Liver (tissue), 3 donors: Measurements from ENCODE around the gene ANKRD35.

Experiments used
- EGR1 ChIP-seq, 2 donors: IDR thresholded peaks; 2 replicates each; pipeline ENCODE4 v1.6.1; 2016 to 2018; ENCODE audit warnings: antibody characterized with exemption in 2 of 2, low read depth in 2 of 2
- GABPA ChIP-seq, 2 donors: IDR thresholded peaks in 1 of 2; conservative IDR thresholded peaks in 1 of 2; 2 replicates each; pipeline ENCODE4 v1.6.1; 2016; ENCODE audit warnings: antibody characterized with exemption in 2 of 2, mild to moderate bottlenecking in 1 of 2, moderate library complexity in 1 of 2
- YY1 ChIP-seq: IDR thresholded peaks from 2 replicates; pipeline ENCODE4 v1.6.1; 2016; ENCODE audit warnings: antibody characterized with exemption, mild to moderate bottlenecking
- TF ChIP-seq, protein P1 (sequence below): IDR thresholded peaks from 2 replicates; pipeline ENCODE4 v1.6.1; 2016; ENCODE audit warnings: antibody characterized with exemption
- TF ChIP-seq, protein P2 (sequence below): fragments of 150-350 bp; IDR thresholded peaks from 2 replicates; pipeline ENCODE4 v1.5.1; 2017; ENCODE audit warnings: improper control_type of control experiment, low read depth, low read length; ENCODE audit not compliant: missing input control
- TF ChIP-seq, protein P3 (sequence below): IDR thresholded peaks from 2 replicates; pipeline ENCODE4 v1.6.1; 2016; ENCODE audit warnings: antibody characterized with exemption
- TF ChIP-seq, protein P4 (sequence below): IDR thresholded peaks from 2 replicates; pipeline ENCODE4 v1.6.1; 2016; ENCODE audit warnings: antibody characterized with exemption
- donor health status: healthy.
- donor health status: healthy.

DNA sequence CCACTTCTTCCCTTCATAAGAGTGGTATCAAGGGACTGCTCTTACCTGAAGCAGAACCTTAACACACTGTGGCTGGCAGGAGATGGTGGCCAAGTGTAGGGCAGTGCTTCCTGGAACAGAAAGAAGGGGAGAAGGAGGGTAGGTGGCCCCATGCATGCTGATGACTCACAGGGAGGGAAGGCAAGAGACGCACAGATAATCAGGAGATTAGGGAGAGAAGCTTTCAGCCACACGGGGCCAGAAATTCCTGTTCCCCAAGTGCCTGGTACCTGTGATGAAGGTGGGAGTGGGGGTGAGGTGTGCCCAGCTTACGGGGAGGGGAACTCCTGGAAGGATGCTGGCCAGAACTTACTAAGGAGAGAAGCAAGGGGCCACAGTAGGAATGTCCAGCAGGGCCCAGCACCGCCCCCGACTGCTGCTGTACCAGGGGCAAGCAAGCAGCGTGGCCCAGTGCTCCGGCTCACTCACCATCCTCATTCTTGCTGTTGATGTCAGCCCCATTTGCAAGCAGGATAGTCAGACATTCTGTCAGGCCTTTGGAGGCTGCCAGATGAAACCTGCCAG is 7.7 kb downstream of the ANKRD35 start:
- TF ChIP-seq, protein P1, sequence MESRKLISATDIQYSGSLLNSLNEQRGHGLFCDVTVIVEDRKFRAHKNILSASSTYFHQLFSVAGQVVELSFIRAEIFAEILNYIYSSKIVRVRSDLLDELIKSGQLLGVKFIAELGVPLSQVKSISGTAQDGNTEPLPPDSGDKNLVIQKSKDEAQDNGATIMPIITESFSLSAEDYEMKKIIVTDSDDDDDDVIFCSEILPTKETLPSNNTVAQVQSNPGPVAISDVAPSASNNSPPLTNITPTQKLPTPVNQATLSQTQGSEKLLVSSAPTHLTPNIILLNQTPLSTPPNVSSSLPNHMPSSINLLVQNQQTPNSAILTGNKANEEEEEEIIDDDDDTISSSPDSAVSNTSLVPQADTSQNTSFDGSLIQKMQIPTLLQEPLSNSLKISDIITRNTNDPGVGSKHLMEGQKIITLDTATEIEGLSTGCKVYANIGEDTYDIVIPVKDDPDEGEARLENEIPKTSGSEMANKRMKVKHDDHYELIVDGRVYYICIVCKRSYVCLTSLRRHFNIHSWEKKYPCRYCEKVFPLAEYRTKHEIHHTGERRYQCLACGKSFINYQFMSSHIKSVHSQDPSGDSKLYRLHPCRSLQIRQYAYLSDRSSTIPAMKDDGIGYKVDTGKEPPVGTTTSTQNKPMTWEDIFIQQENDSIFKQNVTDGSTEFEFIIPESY = no peak
- TF ChIP-seq, protein P2, sequence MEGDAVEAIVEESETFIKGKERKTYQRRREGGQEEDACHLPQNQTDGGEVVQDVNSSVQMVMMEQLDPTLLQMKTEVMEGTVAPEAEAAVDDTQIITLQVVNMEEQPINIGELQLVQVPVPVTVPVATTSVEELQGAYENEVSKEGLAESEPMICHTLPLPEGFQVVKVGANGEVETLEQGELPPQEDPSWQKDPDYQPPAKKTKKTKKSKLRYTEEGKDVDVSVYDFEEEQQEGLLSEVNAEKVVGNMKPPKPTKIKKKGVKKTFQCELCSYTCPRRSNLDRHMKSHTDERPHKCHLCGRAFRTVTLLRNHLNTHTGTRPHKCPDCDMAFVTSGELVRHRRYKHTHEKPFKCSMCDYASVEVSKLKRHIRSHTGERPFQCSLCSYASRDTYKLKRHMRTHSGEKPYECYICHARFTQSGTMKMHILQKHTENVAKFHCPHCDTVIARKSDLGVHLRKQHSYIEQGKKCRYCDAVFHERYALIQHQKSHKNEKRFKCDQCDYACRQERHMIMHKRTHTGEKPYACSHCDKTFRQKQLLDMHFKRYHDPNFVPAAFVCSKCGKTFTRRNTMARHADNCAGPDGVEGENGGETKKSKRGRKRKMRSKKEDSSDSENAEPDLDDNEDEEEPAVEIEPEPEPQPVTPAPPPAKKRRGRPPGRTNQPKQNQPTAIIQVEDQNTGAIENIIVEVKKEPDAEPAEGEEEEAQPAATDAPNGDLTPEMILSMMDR = no peak
- no peak for TF ChIP-seq YY1
- TF ChIP-seq, protein P3, sequence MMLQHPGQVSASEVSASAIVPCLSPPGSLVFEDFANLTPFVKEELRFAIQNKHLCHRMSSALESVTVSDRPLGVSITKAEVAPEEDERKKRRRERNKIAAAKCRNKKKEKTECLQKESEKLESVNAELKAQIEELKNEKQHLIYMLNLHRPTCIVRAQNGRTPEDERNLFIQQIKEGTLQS = no peak
- TF ChIP-seq GABPA (IDR thresholded peaks at IDR 0.05 in 1 of 2, conservative IDR thresholded peaks at IDR 0.05 in 1 of 2) = no peak
- TF ChIP-seq, protein P4, sequence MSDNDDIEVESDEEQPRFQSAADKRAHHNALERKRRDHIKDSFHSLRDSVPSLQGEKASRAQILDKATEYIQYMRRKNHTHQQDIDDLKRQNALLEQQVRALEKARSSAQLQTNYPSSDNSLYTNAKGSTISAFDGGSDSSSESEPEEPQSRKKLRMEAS = no peak
- TF ChIP-seq EGR1 (IDR thresholded peaks at IDR 0.05; ENCODE audit: low read depth in 2 of 2) = no peak
